OCI-LY7 (cell line): ENCODE data around the gene SENP2. TPM values are rescaled to one million over a fixed set of nuclear protein-coding genes. Genes with fewer than 3 reads are reported as not detected.
"Not testable (repeated sequence)": the region's sequence is repeated elsewhere in the genome, so short reads cannot be mapped to it uniquely, and the experiment has no call there.

Source experiments
- BruUV-seq: library from RNA; stranded (reverse); fragments of 400-500 nt; replicated peaks from 2 replicates; lab custom pipeline; 2021; lab: Mats Ljungman, UMichigan
- CTCF ChIA-PET: fragments of 300-600 bp; sonication (Branson Sonifier 250); formaldehyde crosslinking; loops from one replicate; lab custom pipeline; 2022; ENCODE audit warnings: antibody characterized with exemption; ENCODE audit not compliant: unreplicated experiment; lab: Charles Lee
- POLR2A ChIA-PET: fragments of 300-600 bp; sonication (Branson Sonifier 250); formaldehyde crosslinking; loops from one replicate; lab custom pipeline; 2022; ENCODE audit warnings: antibody characterized with exemption; lab: Charles Lee
- DNase-seq: peaks from one replicate; pipeline ENCODE4 v3.0.0-alpha.2; 2015; ENCODE audit warnings: low spot score
- H2AFZ ChIP-seq: fragments of 200-600 bp; sonication (generic), shearing (Covaris generic); 2 replicates; pipeline ENCODE4 v1.6.1; 2014; ENCODE audit warnings: mild to moderate bottlenecking, antibody characterized with exemption, low read length, moderate library complexity
- H3K27ac ChIP-seq: fragments of 200-600 bp; sonication (generic); 2 replicates; pipeline ENCODE4 v1.5.1; 2014; ENCODE audit warnings: mixed run types, low read depth, mild to moderate bottlenecking, moderate library complexity, low read length, inconsistent platforms; ENCODE audit not compliant: poor library complexity, severe bottlenecking
- H3K36me3 ChIP-seq: fragments of 200-600 bp; sonication (generic); 2 replicates; pipeline ENCODE4 v1.6.1; 2014; ENCODE audit warnings: mild to moderate bottlenecking, antibody characterized with exemption, low read length, moderate library complexity, mixed read lengths; ENCODE audit not compliant: insufficient read depth
- H3K4me1 ChIP-seq: fragments of 200-600 bp; sonication (generic); 2 replicates; pipeline ENCODE4 v1.5.1; 2014; ENCODE audit warnings: mild to moderate bottlenecking, low read length; ENCODE audit not compliant: insufficient read depth, poor library complexity, severe bottlenecking
- H3K4me2 ChIP-seq: fragments of 200-600 bp; sonication (generic); 2 replicates; pipeline ENCODE4 v1.6.1; 2014; ENCODE audit warnings: mild to moderate bottlenecking, low read length
- H3K4me3 ChIP-seq: fragments of 200-600 bp; sonication (generic); 2 replicates; pipeline ENCODE4 v1.5.1; 2014; ENCODE audit warnings: mild to moderate bottlenecking, low read depth, low read length; ENCODE audit not compliant: poor library complexity, severe bottlenecking
- H3K79me2 ChIP-seq: fragments of 200-600 bp; sonication (generic); 2 replicates; pipeline ENCODE4 v1.6.1; 2016; ENCODE audit warnings: low read depth, mild to moderate bottlenecking, low read length, moderate library complexity, mixed read lengths; ENCODE audit not compliant: insufficient read depth
- H3K9me2 ChIP-seq: fragments of 200-600 bp; sonication (generic); 2 replicates; pipeline ENCODE4 v1.6.1; 2016; ENCODE audit warnings: mild to moderate bottlenecking, low read length, mixed read lengths; ENCODE audit not compliant: insufficient read depth
- H3K9me3 ChIP-seq: fragments of 200-600 bp; sonication (generic); 2 replicates; pipeline ENCODE4 v1.6.1; 2014; ENCODE audit warnings: mild to moderate bottlenecking, mixed run types, low read length, mixed read lengths
- H4K20me1 ChIP-seq: fragments of 200-600 bp; sonication (generic); 2 replicates; pipeline ENCODE4 v1.6.1; 2014; ENCODE audit warnings: mild to moderate bottlenecking, antibody characterized with exemption, low read length, moderate library complexity, mixed read lengths; ENCODE audit not compliant: insufficient read depth
- EZH2phosphoT487 ChIP-seq: fragments of 200-600 bp; sonication (generic); IDR thresholded peaks from 2 replicates; pipeline ENCODE4 v1.6.1; 2018; ENCODE audit warnings: low read depth, borderline replicate concordance, mild to moderate bottlenecking, mixed run types, antibody characterized with exemption, low read length, moderate library complexity, mixed read lengths
- intact Hi-C: fragments of 100-400 bp; cut with micrococcal nuclease; formaldehyde crosslinking; loops from one replicate; pipeline ENCODE4 v1.10.0; 2022; ENCODE audit not compliant: unreplicated experiment
- total RNA-seq, 2 experiments: library from RNA; depleted of rRNA in 1 of 2; stranded (reverse); fragments of >200 nt in 1 of 2; shearing (Covaris generic) in 1 of 2; gene quantifications; 2 replicates each; pipeline ENCODE4 v1.2.3, GENCODE V29; 2014 to 2022
- TF ChIP-seq, protein P1 (sequence below): fragments of 200-600 bp; sonication (generic); conservative IDR thresholded peaks from 2 replicates; pipeline ENCODE4 v1.5.1; 2014; ENCODE audit warnings: mild to moderate bottlenecking, antibody characterized with exemption, low read length, moderate library complexity, mixed read lengths

Gene SENP2
- total RNA-seq, 2 experiments from 2014 or later: 39.8 to 64.5 TPM

DNA sequence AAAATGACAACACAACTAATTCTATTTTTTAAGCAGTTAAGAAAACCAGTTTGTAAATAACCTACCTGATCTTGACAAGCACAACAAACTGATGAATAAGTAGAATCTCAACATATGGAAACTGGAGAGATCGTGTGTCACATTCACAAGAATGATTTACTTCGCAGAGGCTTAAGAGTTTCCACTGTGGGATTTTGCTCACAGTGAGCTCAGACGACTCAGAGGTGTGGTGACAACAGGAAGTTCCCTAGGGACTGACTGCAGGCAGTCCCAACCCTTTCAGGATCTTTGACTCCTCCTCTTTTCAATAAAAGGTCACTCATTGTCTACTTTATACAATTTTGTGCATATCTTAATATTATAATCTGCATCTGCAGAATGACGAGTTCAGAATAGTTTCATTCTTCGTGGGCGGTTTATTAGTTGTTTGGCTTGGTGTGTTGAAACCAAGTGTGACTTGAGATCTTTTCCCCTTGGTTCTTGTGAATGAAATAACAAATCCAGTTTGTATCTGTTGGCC, 33.7 kb upstream of the SENP2 start, which contains the start of gene LIPH:
LIPH (minus strand) TSS at position 231 of the 520 bp plus-strand sequence; CDS start at position 114, 117 bp downstream.
- Histone ChIP-seq H3K4me2 (no peak within 1 kb of the TSS), H3K4me3 (no peak within 1 kb of the TSS), H3K36me3 (no peaks in the 10 kb centered on the region), H4K20me1 (no peaks in the 10 kb centered on the region), H2AFZ (no peak within 1 kb of the TSS), H3K79me2 (no peaks in the 10 kb centered on the region), H3K4me1 (no peaks in the 10 kb centered on the region), H3K9me3 (no peaks in the 10 kb centered on the region), H3K9me2 (no peaks in the 10 kb centered on the region), H3K27ac (no peak within 1 kb of the TSS)
- ChIA-PET CTCF (no interaction called here), POLR2A (interaction anchor here (0.7 to 1.3 kb wide), 2 partner anchors 17 to 74 kb away, joined by 3 to 6 read pairs; no protein-coding TSS in a partner anchor)
- no peak for TF ChIP-seq EZH2phosphoT487
- TF ChIP-seq, protein P1, sequence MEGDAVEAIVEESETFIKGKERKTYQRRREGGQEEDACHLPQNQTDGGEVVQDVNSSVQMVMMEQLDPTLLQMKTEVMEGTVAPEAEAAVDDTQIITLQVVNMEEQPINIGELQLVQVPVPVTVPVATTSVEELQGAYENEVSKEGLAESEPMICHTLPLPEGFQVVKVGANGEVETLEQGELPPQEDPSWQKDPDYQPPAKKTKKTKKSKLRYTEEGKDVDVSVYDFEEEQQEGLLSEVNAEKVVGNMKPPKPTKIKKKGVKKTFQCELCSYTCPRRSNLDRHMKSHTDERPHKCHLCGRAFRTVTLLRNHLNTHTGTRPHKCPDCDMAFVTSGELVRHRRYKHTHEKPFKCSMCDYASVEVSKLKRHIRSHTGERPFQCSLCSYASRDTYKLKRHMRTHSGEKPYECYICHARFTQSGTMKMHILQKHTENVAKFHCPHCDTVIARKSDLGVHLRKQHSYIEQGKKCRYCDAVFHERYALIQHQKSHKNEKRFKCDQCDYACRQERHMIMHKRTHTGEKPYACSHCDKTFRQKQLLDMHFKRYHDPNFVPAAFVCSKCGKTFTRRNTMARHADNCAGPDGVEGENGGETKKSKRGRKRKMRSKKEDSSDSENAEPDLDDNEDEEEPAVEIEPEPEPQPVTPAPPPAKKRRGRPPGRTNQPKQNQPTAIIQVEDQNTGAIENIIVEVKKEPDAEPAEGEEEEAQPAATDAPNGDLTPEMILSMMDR: no peak
- BruUV-seq: no TSS peak
- no peak for DNase-seq
- intact Hi-C loops: no loop called here

DNA sequence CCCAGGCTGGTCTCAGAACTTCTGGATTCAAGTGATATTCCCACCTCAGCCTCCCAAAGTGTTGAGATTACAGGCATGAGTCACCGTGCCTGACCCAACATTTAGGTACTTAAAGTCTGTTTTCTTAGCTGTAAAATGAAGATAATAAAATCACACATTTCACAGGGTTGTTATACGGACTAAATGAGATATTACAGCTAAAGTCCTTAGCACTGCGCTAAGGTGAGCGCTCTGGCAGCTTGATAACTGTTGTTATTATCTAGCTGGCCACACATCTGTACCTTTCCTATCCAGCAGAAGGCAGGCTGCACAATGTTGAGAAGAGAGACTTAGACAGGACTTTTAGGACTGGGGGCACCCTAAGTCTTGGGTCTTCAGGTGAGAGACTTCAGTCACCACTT, 31.0 kb upstream of the SENP2 start:
- Histone ChIP-seq H4K20me1 (no peaks in the 10 kb centered on the region), H3K4me1 (no peaks in the 10 kb centered on the region), H3K4me2 (no peak overlapping the region), H3K9me3 (no peaks in the 10 kb centered on the region), H3K4me3 (no peak overlapping the region), H3K27ac (no peak overlapping the region), H3K36me3 (no peaks in the 10 kb centered on the region), H2AFZ (no peak overlapping the region), H3K79me2 (no peaks in the 10 kb centered on the region), H3K9me2 (no peaks in the 10 kb centered on the region)
- ChIA-PET POLR2A (interaction anchor here (0.6 kb wide), 1 partner anchor 8 kb away, joined by 3 read pairs; no protein-coding TSS in a partner anchor), CTCF (no interaction called here)
- intact Hi-C loops: loop anchor here (5.0 kb wide), 1 partner anchor 203 kb away; no protein-coding TSS in a partner anchor
- TF ChIP-seq, protein P1: no peak
- TF ChIP-seq EZH2phosphoT487: no peak
- BruUV-seq: no TSS peak
- no peak for DNase-seq

DNA sequence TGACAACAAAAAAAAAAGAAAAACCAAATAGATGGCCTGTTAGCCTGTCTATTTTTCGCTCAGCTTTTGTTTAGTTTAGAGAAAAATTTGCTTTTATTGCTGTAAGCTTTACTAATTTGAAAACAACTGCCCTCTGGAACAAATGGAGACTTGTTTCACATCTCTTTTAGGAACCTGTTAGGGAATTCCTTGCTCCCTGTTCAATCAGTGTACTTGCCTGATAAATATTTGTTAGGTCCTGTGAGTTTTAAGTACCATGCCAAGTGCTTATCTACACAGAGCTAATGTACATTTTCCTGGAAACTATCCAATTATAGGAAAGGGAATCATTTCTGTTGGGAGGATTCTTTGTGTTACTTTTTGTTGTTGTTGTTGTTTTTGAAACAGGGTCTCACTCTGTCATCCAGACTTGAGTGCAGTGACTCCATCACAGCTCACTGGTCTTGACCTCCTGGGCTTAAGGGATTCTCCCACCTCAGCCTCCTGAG, 30.2 kb upstream of the SENP2 start:
- Histone ChIP-seq H4K20me1 (no peaks in the 10 kb centered on the region), H3K4me1 (no peaks in the 10 kb centered on the region), H3K36me3 (no peaks in the 10 kb centered on the region), H3K9me3 (no peaks in the 10 kb centered on the region), H3K9me2 (no peaks in the 10 kb centered on the region), H3K79me2 (no peaks in the 10 kb centered on the region), H2AFZ (no peak overlapping the region), H3K4me3 (no peak overlapping the region), H3K27ac (no peak overlapping the region), H3K4me2 (no peak overlapping the region)
- BruUV-seq: no TSS peak
- CTCF ChIA-PET: no interaction called here
- TF ChIP-seq, protein P1: no peak
- no peak for TF ChIP-seq EZH2phosphoT487
- POLR2A ChIA-PET: interaction anchor here (1.1 kb wide), 1 partner anchor 10 kb away, joined by 3 read pairs; no protein-coding TSS in a partner anchor
- intact Hi-C loops: loop anchor here (5.0 kb wide), 1 partner anchor 204 kb away; no protein-coding TSS in a partner anchor
- no peak for DNase-seq

DNA sequence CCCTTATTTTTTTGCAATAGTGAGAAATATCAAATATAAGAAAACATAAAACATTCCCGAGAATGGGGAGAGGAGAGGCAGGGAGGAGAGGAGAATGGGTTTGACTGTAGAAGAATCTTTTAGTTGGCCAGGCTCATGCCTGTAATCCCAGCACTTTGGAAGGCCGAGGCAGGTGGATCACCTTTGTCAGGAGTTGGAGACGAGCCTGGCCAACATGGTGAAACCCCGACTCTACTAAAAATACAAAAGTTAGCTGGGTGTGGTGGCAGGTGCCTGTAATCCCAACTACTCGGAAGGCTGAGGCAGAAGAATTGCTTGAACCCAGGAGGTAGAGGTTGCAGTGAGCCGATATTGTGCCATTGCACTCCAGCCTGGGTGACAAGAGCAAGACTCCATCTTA, 29.5 kb upstream of the SENP2 start:
- CTCF ChIA-PET: not testable (repeated sequence)

More for the DNA sequence above, 29.5 kb upstream of the SENP2 start:
- H3K4me3 ChIP-seq, H4K20me1 ChIP-seq, H3K79me2 ChIP-seq, H2AFZ ChIP-seq, H3K9me2 ChIP-seq, H3K36me3 ChIP-seq, H3K4me2 ChIP-seq, DNase-seq, H3K4me1 ChIP-seq, BruUV-seq, H3K9me3 ChIP-seq, H3K27ac ChIP-seq: not testable (repeated sequence)
- intact Hi-C loops: loop anchor here (5.0 kb wide), 1 partner anchor 204 kb away; no protein-coding TSS in a partner anchor
- POLR2A ChIA-PET: interaction anchor here (1.1 kb wide), 1 partner anchor 11 kb away, joined by 3 read pairs; no protein-coding TSS in a partner anchor
